Smooth muscle cell (in vitro differentiated cells): ENCODE data around the gene S1PR1. TPM values are rescaled to one million over a fixed set of nuclear protein-coding genes. Genes with fewer than 3 reads are reported as not detected.

Experiments
- DNase-seq: peaks from one replicate; lab custom pipeline; 2025; ENCODE audit not compliant: unreplicated experiment; lab: John Stamatoyannopoulos, UW
- H2AFZ ChIP-seq: fragments of 200-600 bp; sonication (generic); 2 replicates; pipeline ENCODE4 v1.6.0; 2016; ENCODE audit warnings: antibody characterized with exemption, low read depth, mild to moderate bottlenecking
- H3F3A ChIP-seq: fragments of 200-600 bp; sonication (generic); 2 replicates; pipeline ENCODE4 v1.6.0; 2017; ENCODE audit warnings: antibody characterized with exemption, low read depth
- H3K27ac ChIP-seq: fragments of 200-600 bp; sonication (generic); 2 replicates; pipeline ENCODE4 v1.5.1; 2016; ENCODE audit warnings: low read depth, mild to moderate bottlenecking
- H3K27me3 ChIP-seq: fragments of 200-600 bp; sonication (generic); 2 replicates; pipeline ENCODE4 v1.6.1; 2016; ENCODE audit warnings: low read depth, mild to moderate bottlenecking
- H3K36me3 ChIP-seq: fragments of 200-600 bp; sonication (generic); 2 replicates; pipeline ENCODE4 v1.5.1; 2016; ENCODE audit warnings: low read depth
- H3K4me1 ChIP-seq: fragments of 200-600 bp; sonication (generic); 2 replicates; pipeline ENCODE4 v1.5.1; 2016; ENCODE audit warnings: low read depth
- H3K4me2 ChIP-seq: fragments of 200-600 bp; sonication (generic); 2 replicates; pipeline ENCODE4 v1.6.0; 2016; ENCODE audit warnings: mild to moderate bottlenecking
- H3K4me3 ChIP-seq: fragments of 200-600 bp; sonication (generic); 2 replicates; pipeline ENCODE4 v1.5.1; 2016; ENCODE audit warnings: mild to moderate bottlenecking
- H3K79me2 ChIP-seq: fragments of 200-600 bp; sonication (generic); 2 replicates; pipeline ENCODE4 v1.6.0; 2016; ENCODE audit warnings: low read depth, mild to moderate bottlenecking
- H3K9ac ChIP-seq: fragments of 200-600 bp; sonication (generic); 2 replicates; pipeline ENCODE4 v1.6.0; 2016; ENCODE audit warnings: low read depth
- H3K9me3 ChIP-seq: fragments of 200-600 bp; sonication (generic); replicated peaks from 2 replicates; pipeline ENCODE4 v1.5.1; 2016; ENCODE audit warnings: low read depth
- H4K20me1 ChIP-seq: fragments of 200-600 bp; sonication (generic); 2 replicates; pipeline ENCODE4 v1.6.0; 2016; ENCODE audit warnings: low read depth
- WGBS: methylation state at CpG from one replicate; pipeline ENCODE4 v1.1.7; 2016; ENCODE audit warnings: low lambda C conversion rate; 5-methylcytosine and 5-hydroxymethylcytosine counted together
- polyA plus RNA-seq: library from polyadenylated mRNA; unstranded; fragments of >200 nt; fragmentation: Nextera tagmentation; extraction: Ambion mirVana; gene quantifications from 2 replicates; pipeline ENCODE4 v1.2.1, GENCODE V29; 2016
- total RNA-seq: library from RNA; depleted of rRNA; stranded (reverse); fragments of >200 nt; gene quantifications from 2 replicates; pipeline ENCODE4 v1.2.3, GENCODE V29; 2014
- TF ChIP-seq, protein P1 (sequence below): fragments of 200-600 bp; sonication (generic); IDR thresholded peaks from 2 replicates; pipeline ENCODE4 v1.5.1; 2017; ENCODE audit warnings: borderline replicate concordance, mild to moderate bottlenecking, antibody characterized with exemption; ENCODE audit not compliant: insufficient read depth, poor library complexity, severe bottlenecking

Gene S1PR1
- total and polyA plus RNA-seq, 2 experiments from 2014 or later: 12.0 to 12.1 TPM

DNA sequence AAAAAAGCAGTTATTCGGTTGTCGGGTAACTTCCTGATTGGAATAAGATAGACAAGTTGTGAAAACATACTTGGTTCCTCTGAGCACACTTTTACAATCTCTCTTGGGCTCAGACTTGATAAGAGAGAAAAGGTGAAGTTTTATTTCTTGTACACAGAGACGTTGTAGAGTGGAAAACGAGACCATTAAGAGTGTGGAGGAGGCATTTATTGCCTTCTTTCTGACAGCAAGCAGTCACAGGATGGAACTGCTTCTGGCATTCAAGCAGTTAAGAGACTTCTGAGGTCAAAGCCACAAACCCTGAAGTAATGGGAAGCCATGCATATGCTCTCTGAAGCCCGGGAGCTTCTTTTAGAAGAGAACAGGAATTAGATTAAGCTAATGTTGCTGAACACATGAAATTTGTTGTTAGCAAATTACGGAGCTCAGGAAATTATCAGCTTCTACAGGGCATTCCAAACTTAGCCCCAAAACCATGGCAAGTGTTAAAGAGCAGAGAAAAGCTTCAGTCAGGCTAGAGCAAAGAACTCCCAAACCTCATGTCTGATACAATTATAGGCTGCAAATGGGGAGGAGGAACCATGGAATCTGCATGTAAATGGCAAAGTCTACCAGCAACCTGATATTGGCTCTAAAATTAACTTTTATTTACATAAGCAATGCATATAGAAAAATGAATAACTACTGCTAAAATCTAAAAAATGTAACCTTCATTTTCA, 26.0 kb downstream of the S1PR1 start:
- Histone ChIP-seq H2AFZ (peak overlapping the region; percentile 63), H3K79me2 (no peaks in the 10 kb centered on the region), H3K4me1 (peaks cover 10% of the 10 kb centered on the region), H3K4me3 (peak overlapping the region; percentile 4), H4K20me1 (no peaks in the 10 kb centered on the region), H3K9ac (no peak overlapping the region), H3F3A (no peaks in the 10 kb centered on the region), H3K27ac (peak overlapping the region; percentile 40), H3K9me3 (no peaks in the 10 kb centered on the region), H3K4me2 (peak overlapping the region; percentile 77), H3K36me3 (no peaks in the 10 kb centered on the region), H3K27me3 (no peaks in the 10 kb centered on the region)
- no peak for DNase-seq
- 3% methylated on average over 6 of the region's 6 CpGs for WGBS
- TF ChIP-seq, protein P1, sequence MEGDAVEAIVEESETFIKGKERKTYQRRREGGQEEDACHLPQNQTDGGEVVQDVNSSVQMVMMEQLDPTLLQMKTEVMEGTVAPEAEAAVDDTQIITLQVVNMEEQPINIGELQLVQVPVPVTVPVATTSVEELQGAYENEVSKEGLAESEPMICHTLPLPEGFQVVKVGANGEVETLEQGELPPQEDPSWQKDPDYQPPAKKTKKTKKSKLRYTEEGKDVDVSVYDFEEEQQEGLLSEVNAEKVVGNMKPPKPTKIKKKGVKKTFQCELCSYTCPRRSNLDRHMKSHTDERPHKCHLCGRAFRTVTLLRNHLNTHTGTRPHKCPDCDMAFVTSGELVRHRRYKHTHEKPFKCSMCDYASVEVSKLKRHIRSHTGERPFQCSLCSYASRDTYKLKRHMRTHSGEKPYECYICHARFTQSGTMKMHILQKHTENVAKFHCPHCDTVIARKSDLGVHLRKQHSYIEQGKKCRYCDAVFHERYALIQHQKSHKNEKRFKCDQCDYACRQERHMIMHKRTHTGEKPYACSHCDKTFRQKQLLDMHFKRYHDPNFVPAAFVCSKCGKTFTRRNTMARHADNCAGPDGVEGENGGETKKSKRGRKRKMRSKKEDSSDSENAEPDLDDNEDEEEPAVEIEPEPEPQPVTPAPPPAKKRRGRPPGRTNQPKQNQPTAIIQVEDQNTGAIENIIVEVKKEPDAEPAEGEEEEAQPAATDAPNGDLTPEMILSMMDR: no peak

DNA sequence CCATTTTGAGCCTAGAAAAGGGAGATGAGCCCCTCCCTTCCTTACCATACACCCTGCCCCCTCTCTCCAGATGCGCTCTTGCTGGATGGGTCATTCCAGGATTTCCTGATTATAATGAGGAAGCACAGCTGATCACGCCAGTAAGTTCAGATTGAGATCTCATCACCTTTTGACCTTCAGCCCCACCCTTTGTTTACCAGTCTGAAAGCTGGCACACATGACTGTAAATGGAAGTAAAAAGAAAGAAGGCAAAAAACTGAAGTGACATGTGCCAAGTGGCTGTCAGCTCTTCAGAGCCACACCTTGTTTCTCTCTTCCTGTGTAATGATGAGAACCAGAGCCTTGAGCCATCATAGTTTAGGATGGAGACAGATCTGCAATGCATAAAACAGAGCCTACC, 27.9 kb downstream of the S1PR1 start:
- DNase-seq: no peak
- H3K9me3 ChIP-seq: no peaks in the 10 kb centered on the region
- H3K9ac ChIP-seq: no peak overlapping the region
- H3K36me3 ChIP-seq: no peaks in the 10 kb centered on the region
- 56% methylated on average over 2 of the region's 2 CpGs for WGBS
- no peak overlapping the region for H3K4me3 ChIP-seq
- no peak overlapping the region for H2AFZ ChIP-seq
- no peak overlapping the region for H3K4me2 ChIP-seq
- no peaks in the 10 kb centered on the region for H4K20me1 ChIP-seq
- no peaks in the 10 kb centered on the region for H3F3A ChIP-seq
- no peak overlapping the region for H3K27ac ChIP-seq
- TF ChIP-seq, protein P1: no peak
- H3K4me1 ChIP-seq: peaks cover 7% of the 10 kb centered on the region
- H3K79me2 ChIP-seq: no peaks in the 10 kb centered on the region
- H3K27me3 ChIP-seq: no peaks in the 10 kb centered on the region

DNA sequence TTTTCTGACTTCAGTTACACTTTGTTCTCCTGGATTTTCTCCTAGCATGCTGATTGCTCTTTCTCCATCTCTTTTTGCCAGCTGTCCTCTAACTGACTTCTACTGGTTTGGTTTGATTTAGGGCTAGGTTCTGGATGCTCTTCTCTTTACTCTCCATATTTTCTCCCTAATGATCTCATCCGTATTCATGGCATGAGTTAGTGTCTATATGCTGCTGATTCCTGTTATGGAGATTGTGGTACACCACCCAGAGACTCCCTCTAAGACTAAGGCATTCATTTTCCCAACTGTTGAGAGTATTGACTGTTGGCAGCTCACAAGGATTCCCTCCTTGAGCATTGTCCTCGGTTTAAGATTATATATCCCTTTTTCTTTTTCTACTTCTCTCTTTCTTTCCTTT, 28.9 kb downstream of the S1PR1 start:
- H3K79me2 ChIP-seq: no peaks in the 10 kb centered on the region
- H2AFZ ChIP-seq: no peak overlapping the region
- no peaks in the 10 kb centered on the region for H3K27me3 ChIP-seq
- no peak overlapping the region for H3K9ac ChIP-seq
- peaks cover 4% of the 10 kb centered on the region for H3K4me1 ChIP-seq
- no peak overlapping the region for H3K27ac ChIP-seq
- H3K4me2 ChIP-seq: no peak overlapping the region
- TF ChIP-seq, protein P1: no peak
- DNase-seq: no peak
- no peaks in the 10 kb centered on the region for H3F3A ChIP-seq
- no peaks in the 10 kb centered on the region for H3K9me3 ChIP-seq
- no peaks in the 10 kb centered on the region for H3K36me3 ChIP-seq
- 91% methylated on average over 2 of the region's 2 CpGs for WGBS
- H3K4me3 ChIP-seq: no peak overlapping the region
- H4K20me1 ChIP-seq: no peaks in the 10 kb centered on the region

DNA sequence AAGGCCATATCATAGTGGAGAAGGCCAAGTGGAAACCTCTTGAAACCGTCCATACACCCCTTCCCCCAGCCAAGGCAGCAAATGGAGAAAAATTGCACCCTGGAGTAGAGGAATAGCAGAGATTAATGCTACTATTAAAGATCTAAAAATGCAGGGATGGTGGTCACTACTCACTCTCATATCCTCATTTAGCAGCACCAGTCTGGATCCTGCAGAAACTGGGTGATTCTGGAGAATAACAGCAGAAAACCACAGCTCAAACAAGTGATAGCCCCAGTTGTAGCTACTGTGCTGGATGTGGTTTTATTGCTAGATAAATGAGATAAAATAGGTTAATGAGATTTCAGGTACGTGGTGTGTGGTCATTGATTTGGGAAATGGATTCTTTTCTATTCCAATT, 30.3 kb downstream of the S1PR1 start:
- no peaks in the 10 kb centered on the region for H3F3A ChIP-seq
- no peak for DNase-seq
- H4K20me1 ChIP-seq: no peaks in the 10 kb centered on the region
- no peaks in the 10 kb centered on the region for H3K9me3 ChIP-seq
- no peak overlapping the region for H3K9ac ChIP-seq
- H3K4me1 ChIP-seq: peaks cover 4% of the 10 kb centered on the region
- no peak overlapping the region for H3K4me3 ChIP-seq
- no peak overlapping the region for H3K27ac ChIP-seq
- H2AFZ ChIP-seq: no peak overlapping the region
- H3K79me2 ChIP-seq: no peaks in the 10 kb centered on the region
- TF ChIP-seq, protein P1: no peak
- H3K27me3 ChIP-seq: no peaks in the 10 kb centered on the region
- no peak overlapping the region for H3K4me2 ChIP-seq
- 93% methylated on average over 2 of the region's 2 CpGs for WGBS
- H3K36me3 ChIP-seq: no peaks in the 10 kb centered on the region
